ENCODE data around the gene LINC00237. TPM values are rescaled to one million over a fixed set of nuclear protein-coding genes. Genes with fewer than 3 reads are reported as not detected.

Gene LINC00237
- total RNA-seq, 1 donor from 2014 or later: not detected

DNA sequence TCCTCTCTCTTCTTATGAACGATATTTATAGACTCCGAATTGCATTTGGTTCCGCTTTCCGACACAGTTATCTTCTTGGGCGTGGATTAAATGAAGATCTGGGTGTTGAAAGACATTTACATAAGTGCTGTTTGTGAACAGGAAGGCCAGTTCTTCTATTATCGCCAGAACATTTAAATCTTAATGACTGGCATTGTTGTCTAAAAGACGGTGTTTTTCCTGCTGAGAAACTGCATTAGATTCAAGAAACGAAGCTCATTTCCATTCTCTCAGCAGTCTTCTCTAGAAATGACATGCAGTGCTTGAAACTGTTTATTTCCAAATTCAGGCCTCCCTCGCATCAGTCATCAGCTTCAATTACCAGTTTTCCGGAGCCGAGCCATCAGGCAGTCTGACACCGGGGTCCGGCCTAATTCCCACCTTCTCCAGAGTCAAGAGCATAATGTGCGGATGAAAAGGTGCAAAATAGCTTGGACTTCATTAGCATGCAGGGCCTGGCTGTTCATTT is 16.0 kb downstream of the LINC00237 start:
- FAIRE-seq (no peak), DNase-seq (ENCODE audit: low read depth) (no peak)
- Histone ChIP-seq H3K27me3 (ENCODE audit: control insufficient read depth, insufficient read depth, low read length) (peaks cover 1% of the 10 kb centered on the region), H3K36me3 (ENCODE audit: control insufficient read depth, insufficient read depth, low read length) (no peaks in the 10 kb centered on the region), H3K4me3 (ENCODE audit: low read depth, low read length) (no peak overlapping the region)
- TF ChIP-seq, protein P1, sequence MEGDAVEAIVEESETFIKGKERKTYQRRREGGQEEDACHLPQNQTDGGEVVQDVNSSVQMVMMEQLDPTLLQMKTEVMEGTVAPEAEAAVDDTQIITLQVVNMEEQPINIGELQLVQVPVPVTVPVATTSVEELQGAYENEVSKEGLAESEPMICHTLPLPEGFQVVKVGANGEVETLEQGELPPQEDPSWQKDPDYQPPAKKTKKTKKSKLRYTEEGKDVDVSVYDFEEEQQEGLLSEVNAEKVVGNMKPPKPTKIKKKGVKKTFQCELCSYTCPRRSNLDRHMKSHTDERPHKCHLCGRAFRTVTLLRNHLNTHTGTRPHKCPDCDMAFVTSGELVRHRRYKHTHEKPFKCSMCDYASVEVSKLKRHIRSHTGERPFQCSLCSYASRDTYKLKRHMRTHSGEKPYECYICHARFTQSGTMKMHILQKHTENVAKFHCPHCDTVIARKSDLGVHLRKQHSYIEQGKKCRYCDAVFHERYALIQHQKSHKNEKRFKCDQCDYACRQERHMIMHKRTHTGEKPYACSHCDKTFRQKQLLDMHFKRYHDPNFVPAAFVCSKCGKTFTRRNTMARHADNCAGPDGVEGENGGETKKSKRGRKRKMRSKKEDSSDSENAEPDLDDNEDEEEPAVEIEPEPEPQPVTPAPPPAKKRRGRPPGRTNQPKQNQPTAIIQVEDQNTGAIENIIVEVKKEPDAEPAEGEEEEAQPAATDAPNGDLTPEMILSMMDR (IDR thresholded peaks at IDR 0.05; ENCODE audit: insufficient read depth, low read length, severe bottlenecking): no peak

GRCh38 chr20:21089391-21089790 is 16.8 kb downstream of the LINC00237 start:
- DNase-seq (ENCODE audit: low read depth) (no peak), FAIRE-seq (no peak)
- no peak overlapping the region for H3K4me3 ChIP-seq (ENCODE audit: low read depth, low read length)

GRCh38 chr20:21087862-21088540 is 18.2 kb downstream of the LINC00237 start:
- TF ChIP-seq, protein P1 (IDR thresholded peaks at IDR 0.05; ENCODE audit: insufficient read depth, low read length, severe bottlenecking): no peak
- Histone ChIP-seq H3K4me3 (ENCODE audit: low read depth, low read length) (no peak overlapping the region), H3K27me3 (ENCODE audit: control insufficient read depth, insufficient read depth, low read length) (peaks cover 1% of the 10 kb centered on the region), H3K36me3 (ENCODE audit: control insufficient read depth, insufficient read depth, low read length) (no peaks in the 10 kb centered on the region)
- FAIRE-seq: no peak
- DNase-seq (ENCODE audit: low read depth): no peak

More at GRCh38 chr20:21089391-21089790, 16.8 kb downstream of the LINC00237 start:
- TF ChIP-seq, protein P1 (IDR thresholded peaks at IDR 0.05; ENCODE audit: insufficient read depth, low read length, severe bottlenecking): no peak
- Histone ChIP-seq H3K27me3 (ENCODE audit: control insufficient read depth, insufficient read depth, low read length) (peaks cover 1% of the 10 kb centered on the region), H3K36me3 (ENCODE audit: control insufficient read depth, insufficient read depth, low read length) (no peaks in the 10 kb centered on the region)

DNA sequence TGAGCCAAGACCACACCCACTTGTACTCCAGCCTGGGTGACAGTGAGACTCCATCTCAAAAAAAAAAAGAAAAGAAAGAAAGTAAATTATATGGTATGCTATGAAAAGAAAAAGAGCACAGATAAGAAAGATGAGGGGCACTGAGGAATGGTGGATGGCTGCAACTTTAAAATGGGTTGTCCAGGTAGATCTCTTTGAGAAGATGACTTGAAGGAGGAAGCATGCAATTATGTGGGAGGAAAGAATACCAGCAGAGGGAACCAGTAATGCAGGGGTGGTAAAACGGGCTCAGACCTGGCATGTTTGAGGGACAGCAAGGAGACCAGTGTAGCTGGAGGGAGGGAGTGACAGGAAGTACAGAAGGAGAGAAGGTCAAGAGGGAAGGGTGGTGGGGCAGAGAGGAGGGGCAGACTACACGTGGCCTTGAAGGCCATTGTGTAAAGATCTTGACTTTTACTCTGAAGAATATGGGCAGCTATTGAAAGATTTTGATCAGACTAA is 22.3 kb downstream of the LINC00237 start:
- H3K27me3 ChIP-seq (ENCODE audit: control insufficient read depth, insufficient read depth, low read length): peaks cover 2% of the 10 kb centered on the region
- TF ChIP-seq, protein P1 (IDR thresholded peaks at IDR 0.05; ENCODE audit: insufficient read depth, low read length, severe bottlenecking): no peak
- DNase-seq (ENCODE audit: low read depth) (no peak), FAIRE-seq (no peak)
- no peak overlapping the region for H3K4me3 ChIP-seq (ENCODE audit: low read depth, low read length)
- H3K36me3 ChIP-seq (ENCODE audit: control insufficient read depth, insufficient read depth, low read length): no peaks in the 10 kb centered on the region

DNA sequence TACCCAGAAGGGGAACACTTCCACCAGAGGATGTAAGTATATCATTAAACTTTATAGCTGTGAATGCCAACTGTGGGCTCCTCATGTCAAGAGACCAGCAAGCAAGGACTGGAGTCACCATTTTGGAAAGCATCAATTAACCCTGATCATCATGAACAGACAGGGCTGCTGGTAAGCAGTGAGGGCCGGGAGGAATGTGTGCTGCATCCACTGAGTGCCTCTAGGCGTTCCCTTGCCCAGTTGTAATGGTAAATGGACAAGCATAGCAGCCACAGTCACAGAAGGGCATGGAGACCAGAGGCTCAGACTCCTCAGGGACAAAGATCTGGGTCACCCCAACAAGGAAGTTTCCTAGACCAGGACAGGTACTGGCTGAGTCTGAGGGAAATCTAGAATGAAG is 23.6 kb downstream of the LINC00237 start:
- H3K36me3 ChIP-seq (ENCODE audit: control insufficient read depth, insufficient read depth, low read length): no peaks in the 10 kb centered on the region
- no peak for DNase-seq (ENCODE audit: low read depth)
- H3K4me3 ChIP-seq (ENCODE audit: low read depth, low read length): no peak overlapping the region
- TF ChIP-seq, protein P1 (IDR thresholded peaks at IDR 0.05; ENCODE audit: insufficient read depth, low read length, severe bottlenecking): no peak
- FAIRE-seq: no peak
- H3K27me3 ChIP-seq (ENCODE audit: control insufficient read depth, insufficient read depth, low read length): peaks cover 2% of the 10 kb centered on the region
